GM19324 (cell line): ENCODE measurements around the gene PTGER1.
"Not testable (repeated sequence)": the region's sequence is repeated elsewhere in the genome, so short reads cannot be mapped to it uniquely, and the experiment has no call there.

Source experiments
- ATAC-seq: cut with Tn5 transposase; IDR thresholded peaks from one replicate; pipeline ENCODE4 v1.9.1; 2021; ENCODE audit warnings: mild to moderate bottlenecking, moderate library complexity; ENCODE audit not compliant: unreplicated experiment, low FRiP score

Gene PTGER1

GRCh38 chr19:14474827-14475226, 327 bp downstream of the PTGER1 start:
- ATAC-seq: no peak

- no peak for ATAC-seq
Measured at GRCh38 chr19:14473978-14474578, 1.1 kb downstream of the PTGER1 start.

- ATAC-seq: no peak
Measured at GRCh38 chr19:14473073-14473977, 1.8 kb downstream of the PTGER1 start.

GRCh38 chr19:14472202-14472938, 2.8 kb downstream of the PTGER1 start:
- ATAC-seq: no peak

- no peak for ATAC-seq
Measured at GRCh38 chr19:14471436-14472187, 3.5 kb downstream of the PTGER1 start.

GRCh38 chr19:14470031-14470876, 4.9 kb downstream of the PTGER1 start:
- no peak for ATAC-seq

GRCh38 chr19:14467816-14468215, 7.3 kb downstream of the PTGER1 start:
- ATAC-seq: no peak

- ATAC-seq: no peak
Measured at GRCh38 chr19:14467391-14467790, 7.8 kb downstream of the PTGER1 start.

- ATAC-seq: no peak
Measured at GRCh38 chr19:14463747-14464146, 11.4 kb downstream of the PTGER1 start.

- not testable (repeated sequence) for ATAC-seq
Measured at GRCh38 chr19:14462401-14462800, 12.8 kb downstream of the PTGER1 start.

GRCh38 chr19:14460935-14461334, 14.2 kb downstream of the PTGER1 start:
- ATAC-seq: no peak

- ATAC-seq: no peak
Measured at GRCh38 chr19:14459703-14460102, 15.5 kb downstream of the PTGER1 start.

- not testable (repeated sequence) for ATAC-seq
Measured at GRCh38 chr19:14452303-14452702, 22.9 kb downstream of the PTGER1 start.

- ATAC-seq: no peak
Measured at GRCh38 chr19:14450876-14451275, 24.3 kb downstream of the PTGER1 start.

GRCh38 chr19:14450168-14450874, 24.8 kb downstream of the PTGER1 start:
- no peak for ATAC-seq

- ATAC-seq: no peak
Measured at GRCh38 chr19:14449321-14449720, 25.8 kb downstream of the PTGER1 start.

GRCh38 chr19:14446336-14447036, 28.7 kb downstream of the PTGER1 start:
- no peak for ATAC-seq

- ATAC-seq: no peak
Measured at GRCh38 chr19:14443632-14444216, 31.4 kb downstream of the PTGER1 start.
